ENCODE results near the gene KHDC1.

The KHDC1 gene

GRCh38 chr6:73225396-73225795 lies 37.6 kb downstream of the KHDC1 start, which contains the start of gene KHDC1L:
TSS of gene KHDC1L (minus strand) at chr6:73225496. CDS start at chr6:73225408, 88 bp downstream.
- Histone ChIP-seq H3K9me3 (ENCODE audit: control insufficient read depth, low read length) (no peaks in the 10 kb centered on the region), H3K27ac (no peak within 1 kb of the TSS), H3K4me1 (no peaks in the 10 kb centered on the region), H3K9ac (no peak within 1 kb of the TSS), H3K79me2 (no peaks in the 10 kb centered on the region), H3K4me3 (ENCODE audit: low read depth, low read length) (no peak within 1 kb of the TSS), H2AFZ (no peak within 1 kb of the TSS), H3K36me3 (ENCODE audit: control insufficient read depth, insufficient read depth, low read length) (no peaks in the 10 kb centered on the region), H3K27me3 (ENCODE audit: control insufficient read depth, insufficient read depth, low read length) (no peaks in the 10 kb centered on the region), H3K4me2 (ENCODE audit: low read length) (no peak within 1 kb of the TSS)
- TF ChIP-seq CTCF (IDR thresholded peaks at IDR 0.05) = no peak

GRCh38 chr6:73216859-73217258 lies 46.1 kb downstream of the KHDC1 start:
- H3K9ac ChIP-seq = no peak overlapping the region
- no peaks in the 10 kb centered on the region for H3K27me3 ChIP-seq (ENCODE audit: control insufficient read depth, insufficient read depth, low read length)
- H3K4me2 ChIP-seq (ENCODE audit: low read length) = no peak overlapping the region
- H2AFZ ChIP-seq = no peak overlapping the region
- TF ChIP-seq CTCF (IDR thresholded peaks at IDR 0.05) = no peak
- H3K4me1 ChIP-seq = no peaks in the 10 kb centered on the region
- no peak overlapping the region for H3K27ac ChIP-seq
- no peaks in the 10 kb centered on the region for H3K9me3 ChIP-seq (ENCODE audit: control insufficient read depth, low read length)
- H3K79me2 ChIP-seq = no peaks in the 10 kb centered on the region
- no peak overlapping the region for H3K4me3 ChIP-seq (ENCODE audit: low read depth, low read length)
- H3K36me3 ChIP-seq (ENCODE audit: control insufficient read depth, insufficient read depth, low read length) = no peaks in the 10 kb centered on the region

GRCh38 chr6:73209117-73209516 lies 53.9 kb downstream of the KHDC1 start:
- Histone ChIP-seq H3K9ac (no peak overlapping the region), H3K36me3 (ENCODE audit: control insufficient read depth, insufficient read depth, low read length) (no peaks in the 10 kb centered on the region), H3K9me3 (ENCODE audit: control insufficient read depth, low read length) (no peaks in the 10 kb centered on the region), H3K4me1 (no peaks in the 10 kb centered on the region), H3K27ac (no peak overlapping the region), H3K27me3 (ENCODE audit: control insufficient read depth, insufficient read depth, low read length) (no peaks in the 10 kb centered on the region), H2AFZ (no peak overlapping the region), H3K4me3 (ENCODE audit: low read depth, low read length) (no peak overlapping the region), H3K79me2 (no peaks in the 10 kb centered on the region), H3K4me2 (ENCODE audit: low read length) (no peak overlapping the region)
- no peak for TF ChIP-seq CTCF (IDR thresholded peaks at IDR 0.05)

GRCh38 chr6:73207221-73207837 lies 55.7 kb downstream of the KHDC1 start:
- Histone ChIP-seq H3K4me1 (no peaks in the 10 kb centered on the region), H2AFZ (no peak overlapping the region), H3K79me2 (no peaks in the 10 kb centered on the region), H3K27ac (no peak overlapping the region), H3K9ac (no peak overlapping the region), H3K36me3 (ENCODE audit: control insufficient read depth, insufficient read depth, low read length) (no peaks in the 10 kb centered on the region), H3K9me3 (ENCODE audit: control insufficient read depth, low read length) (no peaks in the 10 kb centered on the region), H3K4me2 (ENCODE audit: low read length) (no peak overlapping the region), H3K27me3 (ENCODE audit: control insufficient read depth, insufficient read depth, low read length) (no peaks in the 10 kb centered on the region), H3K4me3 (ENCODE audit: low read depth, low read length) (no peak overlapping the region)
- no peak for TF ChIP-seq CTCF (IDR thresholded peaks at IDR 0.05)

- H3K27me3 ChIP-seq (ENCODE audit: control insufficient read depth, insufficient read depth, low read length) = no peaks in the 10 kb centered on the region
- no peak for TF ChIP-seq CTCF (IDR thresholded peaks at IDR 0.05)
- no peak overlapping the region for H3K9ac ChIP-seq
- no peaks in the 10 kb centered on the region for H3K4me1 ChIP-seq
- H3K36me3 ChIP-seq (ENCODE audit: control insufficient read depth, insufficient read depth, low read length) = no peaks in the 10 kb centered on the region
- H3K27ac ChIP-seq = no peak overlapping the region
- H3K4me2 ChIP-seq (ENCODE audit: low read length) = no peak overlapping the region
- no peaks in the 10 kb centered on the region for H3K9me3 ChIP-seq (ENCODE audit: control insufficient read depth, low read length)
- no peak overlapping the region for H3K4me3 ChIP-seq (ENCODE audit: low read depth, low read length)
- H3K79me2 ChIP-seq = no peaks in the 10 kb centered on the region
- H2AFZ ChIP-seq = no peak overlapping the region
Observed at GRCh38 chr6:73204252-73204651, 58.7 kb downstream of the KHDC1 start.

Measured in parathyroid adenoma (tissue), 2 donors.